SJCRH30 (cell line): Measurements from ENCODE around the gene CRYBG1. TPM values are rescaled to one million over a fixed set of nuclear protein-coding genes. Genes with fewer than 3 reads are reported as not detected.
A peak's percentile ranks its signal among the peaks of the same experiment; 100 is the strongest.
"Not testable (repeated sequence)": the region's sequence is repeated elsewhere in the genome, so short reads cannot be mapped to it uniquely, and the experiment has no call there.

Source experiments
- DNase-seq, 2 experiments: peaks; one replicate each; pipeline ENCODE4 v3.0.0-alpha.2; 2015 to 2020
- H3K27ac ChIP-seq: fragments of 250-450 bp; sonication (Bioruptor Pico); 2 replicates; pipeline ENCODE4 v1.5.1; 2020; ENCODE audit warnings: mild to moderate bottlenecking, moderate library complexity
- H3K27me3 ChIP-seq: fragments of 250-450 bp; sonication (Bioruptor Pico); 2 replicates; pipeline ENCODE4 v1.5.1; 2020; ENCODE audit warnings: mild to moderate bottlenecking, moderate library complexity
- H3K36me3 ChIP-seq: fragments of 250-450 bp; sonication (Bioruptor Pico); 2 replicates; pipeline ENCODE4 v1.5.1; 2020; ENCODE audit warnings: mild to moderate bottlenecking, moderate library complexity
- H3K4me1 ChIP-seq: fragments of 250-450 bp; sonication (Bioruptor Pico); 2 replicates; pipeline ENCODE4 v1.5.1; 2020; ENCODE audit warnings: mild to moderate bottlenecking, moderate library complexity
- H3K4me3 ChIP-seq: fragments of 250-450 bp; sonication (Bioruptor Pico); 2 replicates; pipeline ENCODE4 v1.5.1; 2020; ENCODE audit warnings: mild to moderate bottlenecking, moderate library complexity
- H3K9me3 ChIP-seq: fragments of 250-450 bp; sonication (Bioruptor Pico); replicated peaks from 2 replicates; pipeline ENCODE4 v1.5.1; 2020; ENCODE audit warnings: mild to moderate bottlenecking, moderate library complexity
- total RNA-seq: library from RNA; depleted of rRNA; stranded (reverse); fragments of >200 nt; shearing (Covaris generic); gene quantifications from 2 replicates; pipeline ENCODE4 v1.2.3, GENCODE V29; 2014

Gene CRYBG1
- total RNA-seq, 1 experiment from 2014 or later, result not detected

DNA sequence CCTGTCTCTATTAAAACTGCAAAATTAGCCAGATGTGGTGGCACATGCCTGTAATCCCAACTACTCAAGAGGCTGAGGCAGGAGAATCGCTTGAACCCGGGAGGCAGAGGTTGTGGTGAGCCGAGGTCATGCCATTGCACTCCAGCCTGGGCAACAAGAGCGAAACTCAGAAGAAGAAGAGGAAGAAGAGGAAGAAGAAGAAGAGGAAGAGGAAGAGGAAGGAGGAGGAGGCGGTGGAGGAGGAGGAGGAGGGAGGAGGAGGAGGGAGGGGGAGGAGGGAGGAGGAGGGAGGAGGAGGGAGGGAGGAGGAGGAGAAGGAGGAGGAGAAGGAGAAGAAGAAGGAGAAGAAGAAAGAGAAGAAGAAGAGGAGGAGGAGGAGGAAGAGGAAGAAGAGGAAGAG, 228.4 kb downstream of the CRYBG1 start:
- H3K27ac ChIP-seq, H3K4me3 ChIP-seq, H3K27me3 ChIP-seq, H3K4me1 ChIP-seq, H3K9me3 ChIP-seq, DNase-seq, H3K36me3 ChIP-seq: not testable (repeated sequence)

DNA sequence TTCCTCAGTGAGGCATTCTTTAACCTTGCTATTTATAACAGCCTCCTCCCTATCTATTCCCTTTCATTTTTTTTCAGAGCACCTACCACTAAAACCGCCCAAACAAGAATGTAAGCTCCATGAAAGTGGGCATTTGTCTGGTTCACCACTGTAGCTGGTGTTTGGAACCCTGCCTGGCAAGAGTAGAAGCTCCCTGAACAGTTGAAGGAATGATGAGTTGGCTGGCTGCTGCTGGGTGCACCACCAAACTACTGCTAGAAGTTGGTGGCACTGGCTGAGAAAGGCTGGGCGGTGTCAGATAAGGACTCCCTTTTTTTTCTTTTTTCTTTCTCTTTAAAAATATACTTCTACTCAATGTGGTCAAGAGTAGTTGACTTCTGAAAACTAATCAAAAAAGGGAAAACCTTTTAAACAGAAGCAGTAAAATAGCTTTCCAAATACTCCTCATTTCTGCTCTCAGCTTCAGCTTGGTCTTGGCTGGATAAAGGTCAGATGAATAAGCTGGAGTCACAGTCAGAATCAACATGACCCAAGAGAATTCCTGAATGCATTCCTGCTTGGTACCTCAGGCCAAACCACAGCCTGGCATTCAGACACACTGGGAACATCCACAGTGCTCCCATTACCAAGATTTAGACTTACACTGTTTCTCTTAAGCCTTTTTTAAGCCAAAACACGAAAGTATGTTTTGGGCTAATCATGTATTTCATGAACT, 230.8 kb downstream of the CRYBG1 start:
- Histone ChIP-seq H3K4me1 (no peaks in the 10 kb centered on the region), H3K9me3 (no peaks in the 10 kb centered on the region), H3K36me3 (0 out of 2 replicates have a peak, but pooled peaks cover 4% of the 10 kb centered on the region), H3K4me3 (no peak overlapping the region), H3K27ac (no peak overlapping the region), H3K27me3 (no peaks in the 10 kb centered on the region)
- DNase-seq, result peak in 1 of 2 experiments; percentile 6

DNA sequence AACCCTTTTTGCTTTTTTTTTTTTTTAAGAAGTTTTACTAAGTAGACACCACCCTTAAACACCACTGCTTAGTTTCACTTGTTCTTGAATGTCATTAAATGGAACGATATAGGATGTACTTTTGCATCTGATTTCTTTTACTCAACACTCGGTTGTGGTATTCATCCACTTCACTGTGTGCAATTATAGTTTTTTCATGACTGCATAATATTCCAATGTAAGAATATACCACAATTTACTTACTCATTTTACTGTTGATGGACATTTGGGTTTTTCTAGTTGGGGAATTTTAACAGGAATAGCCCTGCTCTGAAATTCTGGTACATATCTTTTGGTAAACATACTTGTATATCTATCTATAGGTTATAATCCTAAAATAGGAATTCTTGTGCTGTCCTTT, 238.9 kb downstream of the CRYBG1 start:
- Histone ChIP-seq H3K4me3 (no peak overlapping the region), H3K27ac (no peak overlapping the region), H3K4me1 (no peaks in the 10 kb centered on the region), H3K36me3 (no peaks in the 10 kb centered on the region), H3K9me3 (no peaks in the 10 kb centered on the region), H3K27me3 (no peaks in the 10 kb centered on the region)
- DNase-seq, result no peak

DNA sequence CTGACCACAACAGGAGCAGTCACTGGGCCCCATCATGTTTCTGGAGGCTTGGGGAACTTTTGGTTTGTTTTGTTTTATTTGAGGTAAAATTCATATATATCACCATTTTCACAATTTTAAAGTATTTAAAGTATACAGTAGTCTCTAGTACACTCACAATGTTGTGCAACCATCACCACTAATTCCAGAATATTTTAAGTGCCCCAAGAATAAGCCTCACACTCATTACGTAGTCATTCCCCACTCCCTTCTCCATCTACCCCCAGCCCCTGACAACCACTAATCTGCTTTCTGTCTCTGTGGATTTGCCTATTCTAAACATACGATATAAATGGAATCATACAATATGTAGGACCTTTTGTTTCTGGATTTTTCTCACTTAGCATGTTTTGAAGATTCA, 239.8 kb downstream of the CRYBG1 start:
- H3K36me3 ChIP-seq, result no peaks in the 10 kb centered on the region
- no peak for DNase-seq
- no peaks in the 10 kb centered on the region for H3K27me3 ChIP-seq
- H3K27ac ChIP-seq, result no peak overlapping the region
- no peaks in the 10 kb centered on the region for H3K4me1 ChIP-seq
- no peak overlapping the region for H3K4me3 ChIP-seq
- H3K9me3 ChIP-seq, result no peaks in the 10 kb centered on the region

DNA sequence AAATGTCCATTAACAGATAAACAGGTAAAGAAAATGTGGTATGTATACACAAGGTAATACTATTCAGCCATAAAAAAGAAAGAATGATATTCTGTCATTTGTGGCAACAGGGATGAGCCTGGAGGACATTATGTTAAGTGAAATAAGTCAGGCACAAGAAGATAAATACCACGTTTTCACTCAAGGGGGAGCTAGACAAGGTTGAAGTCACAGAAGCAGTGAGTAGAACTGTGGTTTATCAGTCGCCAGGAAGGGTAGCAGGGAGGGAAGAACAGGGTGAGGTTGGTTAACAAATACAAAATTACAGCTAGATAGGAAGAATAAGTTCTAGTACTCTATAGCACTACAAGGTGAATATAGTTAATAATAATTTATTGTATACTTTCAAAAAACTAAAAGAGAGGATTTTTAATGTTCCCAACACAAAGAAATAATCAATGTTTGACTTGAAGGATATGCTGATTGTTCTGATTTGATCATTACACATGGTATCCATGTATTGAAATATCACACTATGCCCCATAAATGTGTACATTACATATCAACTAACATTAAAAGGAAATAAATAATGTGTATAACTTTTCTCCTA, 247.7 kb downstream of the CRYBG1 start:
- H3K9me3 ChIP-seq, result no peaks in the 10 kb centered on the region
- H3K27me3 ChIP-seq, result no peaks in the 10 kb centered on the region
- DNase-seq, result peak; percentile 27 to 66
- no peaks in the 10 kb centered on the region for H3K4me1 ChIP-seq
- H3K27ac ChIP-seq, result no peak overlapping the region
- H3K36me3 ChIP-seq, result no peaks in the 10 kb centered on the region; the same call in 1 of the 2 replicates
- H3K4me3 ChIP-seq, result no peak overlapping the region

DNA sequence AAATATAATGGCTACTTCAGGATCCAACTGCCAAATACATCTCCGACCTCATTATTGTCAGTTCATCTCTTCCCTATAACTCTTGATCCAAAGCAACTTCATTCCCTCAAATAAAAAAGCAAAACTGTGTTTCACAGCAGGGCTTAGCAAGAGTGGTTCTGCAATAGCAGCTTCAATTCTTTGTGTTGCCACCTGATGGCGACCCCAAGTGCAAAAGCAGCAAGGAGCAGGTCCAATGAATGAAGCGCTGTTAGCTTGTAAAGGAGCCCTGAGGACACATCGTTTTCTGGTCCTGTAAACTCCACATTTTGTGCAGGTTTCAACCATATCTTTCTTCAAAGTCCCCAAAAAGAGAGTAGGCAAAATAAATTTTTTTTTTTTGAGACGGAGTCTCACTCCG, 249.2 kb downstream of the CRYBG1 start:
- no peaks in the 10 kb centered on the region for H3K27me3 ChIP-seq
- no peak overlapping the region for H3K27ac ChIP-seq
- H3K36me3 ChIP-seq, result no peaks in the 10 kb centered on the region; the same call in 1 of the 2 replicates
- H3K4me3 ChIP-seq, result no peak overlapping the region
- H3K9me3 ChIP-seq, result no peaks in the 10 kb centered on the region
- H3K4me1 ChIP-seq, result no peaks in the 10 kb centered on the region
- DNase-seq, result peak; percentile 13 to 18

DNA sequence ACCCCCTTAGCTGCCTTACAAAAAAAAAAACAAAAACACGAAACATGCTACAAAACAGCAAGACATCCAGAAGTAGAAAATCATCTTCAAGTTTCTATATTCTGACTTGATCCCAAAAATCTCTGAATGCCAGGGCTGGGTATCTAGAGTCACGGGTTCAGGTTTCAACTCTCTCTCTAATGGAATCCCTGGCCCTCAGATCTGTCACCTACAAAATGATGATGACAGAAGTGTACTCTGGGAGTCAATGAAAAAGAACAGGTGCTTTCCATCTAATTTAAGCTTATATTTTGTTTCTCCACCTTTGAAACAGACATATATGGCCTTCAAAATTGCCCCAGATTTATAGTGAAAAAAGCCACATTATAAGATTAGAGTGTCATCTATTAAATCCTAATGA, 250.5 kb downstream of the CRYBG1 start:
- no peaks in the 10 kb centered on the region for H3K27me3 ChIP-seq
- DNase-seq, result no peak
- no peaks in the 10 kb centered on the region for H3K9me3 ChIP-seq
- H3K36me3 ChIP-seq, result no peaks in the 10 kb centered on the region; the same call in 1 of the 2 replicates
- H3K27ac ChIP-seq, result no peak overlapping the region
- no peaks in the 10 kb centered on the region for H3K4me1 ChIP-seq
- H3K4me3 ChIP-seq, result no peak overlapping the region

DNA sequence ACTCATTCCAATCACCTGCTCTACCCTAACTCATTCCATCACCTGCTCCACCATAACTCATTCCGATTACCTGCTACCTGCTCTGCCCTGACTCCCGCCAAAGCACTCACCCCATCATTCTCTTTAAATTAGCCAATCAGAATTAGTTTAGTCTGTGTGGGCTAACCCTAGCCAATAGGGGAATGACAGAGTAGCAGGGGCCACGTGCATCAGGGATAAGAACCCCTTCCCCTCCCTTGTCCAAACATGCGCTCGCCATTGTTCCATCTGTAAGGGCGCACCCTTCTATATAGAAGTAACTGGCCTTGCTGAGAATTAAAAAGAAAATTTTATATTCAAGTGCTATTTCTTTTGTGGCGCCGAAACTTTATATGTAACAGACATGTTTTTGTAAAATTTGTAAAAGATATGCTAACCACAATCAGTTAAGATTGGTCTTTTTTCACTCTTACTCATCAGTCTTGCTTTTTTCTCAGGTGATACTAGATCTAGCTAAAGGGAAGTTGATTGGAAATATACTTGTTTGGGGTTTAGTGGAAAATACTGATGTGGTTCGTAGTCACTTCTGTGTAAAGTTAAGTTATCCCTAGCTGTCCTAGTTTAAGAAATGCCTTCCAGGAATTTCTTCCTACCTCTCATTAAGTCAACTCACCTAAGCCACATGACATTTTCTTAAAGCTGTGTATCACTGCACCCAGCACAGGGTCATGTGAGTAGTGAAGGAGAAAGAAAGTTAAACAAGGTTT, 252.3 kb downstream of the CRYBG1 start:
- no peak for DNase-seq
- H3K27ac ChIP-seq, result no peak overlapping the region
- no peaks in the 10 kb centered on the region for H3K9me3 ChIP-seq
- H3K36me3 ChIP-seq, result no peaks in the 10 kb centered on the region
- no peak overlapping the region for H3K4me3 ChIP-seq
- H3K27me3 ChIP-seq, result no peaks in the 10 kb centered on the region
- no peaks in the 10 kb centered on the region for H3K4me1 ChIP-seq

DNA sequence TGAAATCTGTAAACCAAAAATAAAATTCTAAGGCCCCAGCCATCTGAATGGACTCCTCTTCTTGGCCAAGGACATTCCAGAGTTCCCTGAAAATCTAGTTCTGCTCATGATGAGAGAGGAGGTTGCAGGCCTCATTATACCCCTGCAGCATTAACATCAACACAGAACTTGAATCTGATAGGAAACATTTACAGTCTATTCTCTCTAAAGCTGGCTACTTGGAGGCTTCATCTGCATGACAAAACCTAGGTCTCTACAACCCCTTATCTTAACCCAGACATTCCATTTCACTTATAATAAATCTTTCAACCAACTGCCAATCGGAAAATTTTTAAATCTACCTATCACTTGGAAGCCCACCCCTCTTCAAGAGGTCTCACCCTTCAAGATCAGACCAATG, 253.1 kb downstream of the CRYBG1 start:
- H3K9me3 ChIP-seq, result no peaks in the 10 kb centered on the region
- H3K27me3 ChIP-seq, result no peaks in the 10 kb centered on the region
- H3K4me1 ChIP-seq, result no peaks in the 10 kb centered on the region

DNA sequence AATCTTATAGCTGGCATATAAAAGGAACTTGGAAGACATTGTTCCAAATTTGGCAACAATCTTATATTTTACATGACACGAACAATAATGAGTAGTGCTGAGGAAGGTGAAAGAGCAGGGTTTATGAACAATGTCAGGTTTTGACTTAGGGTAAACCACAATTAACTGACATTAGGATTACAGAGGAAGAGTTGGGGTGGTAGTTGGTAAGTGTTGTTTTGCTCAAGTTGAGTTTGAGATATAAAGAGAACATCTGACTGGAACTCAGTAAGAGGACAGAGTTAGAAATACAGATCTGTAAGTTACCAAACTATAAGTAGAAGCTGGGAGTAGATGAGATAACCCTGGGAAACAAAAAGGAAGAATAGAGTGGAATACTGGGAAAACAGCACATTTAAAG, 253.6 kb downstream of the CRYBG1 start:
- Histone ChIP-seq H3K4me3 (no peak overlapping the region), H3K4me1 (no peaks in the 10 kb centered on the region), H3K36me3 (no peaks in the 10 kb centered on the region), H3K27me3 (no peaks in the 10 kb centered on the region), H3K27ac (no peak overlapping the region), H3K9me3 (no peaks in the 10 kb centered on the region)
- DNase-seq, result no peak

More for the DNA sequence above, 253.1 kb downstream of the CRYBG1 start:
- Histone ChIP-seq H3K4me3 (no peak overlapping the region), H3K36me3 (no peaks in the 10 kb centered on the region), H3K27ac (no peak overlapping the region)
- DNase-seq, result no peak

DNA sequence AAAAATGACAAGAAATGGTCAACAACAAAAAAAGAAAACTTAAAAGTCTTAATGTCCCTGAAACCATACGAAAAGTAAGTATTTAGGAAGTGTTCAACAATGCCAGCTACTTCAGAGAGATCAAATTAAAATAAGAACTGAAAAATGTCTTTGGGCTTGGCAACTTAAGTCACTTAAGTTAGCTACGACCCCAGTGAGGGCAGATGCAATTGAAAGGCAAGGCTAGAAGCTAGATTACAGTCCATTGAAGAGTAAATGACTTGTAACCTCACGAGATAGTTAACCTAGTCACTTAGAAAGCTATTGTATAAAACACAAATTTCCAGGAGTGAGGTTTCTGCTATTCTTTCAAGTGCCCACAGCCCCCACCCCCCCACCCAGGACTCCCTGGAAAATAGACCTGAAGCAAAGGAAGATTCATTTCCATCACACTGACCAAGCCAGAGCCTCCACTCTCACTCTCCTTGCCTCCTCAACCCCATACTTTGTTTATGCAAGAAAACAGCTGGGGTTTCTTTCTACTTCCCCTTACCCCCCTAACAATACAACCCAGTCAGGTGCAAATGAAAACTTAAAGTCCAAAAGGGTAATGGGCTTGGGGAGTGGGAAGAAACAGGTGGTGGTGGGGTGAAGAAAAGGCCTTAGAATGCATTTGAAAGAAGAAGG, 254.2 kb downstream of the CRYBG1 start:
- no peak for DNase-seq
- no peak overlapping the region for H3K27ac ChIP-seq
- no peak overlapping the region for H3K4me3 ChIP-seq
- no peaks in the 10 kb centered on the region for H3K4me1 ChIP-seq
- H3K27me3 ChIP-seq, result no peaks in the 10 kb centered on the region
- no peaks in the 10 kb centered on the region for H3K9me3 ChIP-seq
- no peaks in the 10 kb centered on the region for H3K36me3 ChIP-seq

DNA sequence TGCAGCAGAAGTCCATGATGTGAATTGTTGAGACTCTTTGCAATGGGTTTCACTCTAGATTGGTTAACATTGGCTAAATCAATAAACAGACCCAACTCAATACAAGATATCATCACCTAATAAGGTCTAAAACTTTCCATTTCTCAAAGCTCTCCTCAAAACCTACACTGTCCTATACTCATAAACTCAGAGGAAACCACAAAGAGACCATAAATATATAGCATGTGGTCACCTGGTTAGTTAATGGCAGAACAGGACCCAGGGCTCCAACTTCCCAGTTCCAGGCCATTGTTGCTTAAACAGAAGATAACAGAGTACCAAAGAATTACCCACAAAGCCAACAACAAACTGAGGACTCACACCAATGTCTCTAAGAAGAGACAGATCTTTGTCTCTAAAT, 256.8 kb downstream of the CRYBG1 start:
- no peaks in the 10 kb centered on the region for H3K27me3 ChIP-seq
- H3K36me3 ChIP-seq, result no peaks in the 10 kb centered on the region
- no peaks in the 10 kb centered on the region for H3K9me3 ChIP-seq
- H3K27ac ChIP-seq, result no peak overlapping the region
- no peak overlapping the region for H3K4me3 ChIP-seq
- no peak for DNase-seq
- H3K4me1 ChIP-seq, result no peaks in the 10 kb centered on the region

DNA sequence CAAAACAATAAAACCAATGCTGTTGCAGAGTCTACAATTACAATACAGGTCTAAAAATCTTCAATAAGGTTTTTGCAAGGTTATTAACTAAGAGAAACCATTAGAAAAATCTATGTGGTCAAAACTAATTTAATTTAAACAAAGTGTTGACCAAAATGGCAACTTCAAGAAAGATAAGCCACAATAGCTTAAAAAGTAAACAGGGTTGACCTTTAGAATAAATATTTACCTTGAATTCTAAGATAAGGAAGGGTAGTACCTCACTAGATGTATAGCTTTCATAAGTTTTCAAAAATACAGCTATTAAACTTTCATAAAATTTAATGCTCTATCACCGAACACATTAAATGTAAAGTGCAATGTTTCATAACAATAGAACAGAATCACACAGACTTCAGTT, 257.3 kb downstream of the CRYBG1 start:
- Histone ChIP-seq H3K27me3 (no peaks in the 10 kb centered on the region), H3K4me3 (no peak overlapping the region), H3K36me3 (no peaks in the 10 kb centered on the region), H3K4me1 (no peaks in the 10 kb centered on the region), H3K27ac (no peak overlapping the region), H3K9me3 (no peaks in the 10 kb centered on the region)
- no peak for DNase-seq

DNA sequence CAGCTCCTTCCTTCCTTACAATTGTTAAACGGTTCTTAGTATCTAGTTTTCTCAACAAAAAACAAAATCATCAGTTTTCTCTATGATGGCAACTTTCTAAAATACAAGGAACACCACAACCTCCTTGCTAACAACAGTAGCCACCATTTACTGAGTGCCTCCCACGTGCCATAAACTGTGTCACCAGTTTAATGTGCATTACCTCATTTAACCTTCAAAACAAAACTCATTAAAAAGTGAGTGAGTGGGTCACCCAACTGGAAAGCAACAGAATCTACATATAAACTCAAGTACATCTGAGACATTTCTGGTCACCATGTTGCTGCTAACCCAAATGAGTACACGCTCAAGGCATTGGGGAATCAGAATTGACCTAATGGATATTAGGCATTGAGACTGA, 257.8 kb downstream of the CRYBG1 start:
- no peak overlapping the region for H3K27ac ChIP-seq
- H3K27me3 ChIP-seq, result no peaks in the 10 kb centered on the region
- no peak for DNase-seq
- no peaks in the 10 kb centered on the region for H3K9me3 ChIP-seq
- no peaks in the 10 kb centered on the region for H3K4me1 ChIP-seq
- no peaks in the 10 kb centered on the region for H3K36me3 ChIP-seq
- H3K4me3 ChIP-seq, result no peak overlapping the region

DNA sequence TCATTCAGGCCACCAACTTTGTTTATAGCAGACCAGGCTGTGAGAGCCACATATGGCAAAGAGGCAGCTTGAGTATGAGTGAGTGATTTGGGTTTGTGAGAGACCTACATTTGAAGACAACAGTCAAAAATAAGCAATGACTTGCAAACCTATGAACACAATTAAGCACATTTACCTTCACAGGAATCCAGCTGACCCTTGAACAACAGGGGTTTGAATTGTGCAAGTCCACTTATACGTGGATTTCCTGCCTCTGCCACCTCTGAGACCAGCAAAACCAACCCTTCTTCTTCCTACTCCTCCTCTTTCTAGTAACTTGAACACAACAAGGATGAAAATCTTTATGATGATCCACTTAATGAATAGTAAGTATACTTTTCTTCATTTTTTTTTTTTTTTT, 258.7 kb downstream of the CRYBG1 start:
- no peak overlapping the region for H3K4me3 ChIP-seq
- H3K36me3 ChIP-seq, result no peaks in the 10 kb centered on the region
- H3K27me3 ChIP-seq, result no peaks in the 10 kb centered on the region
- H3K4me1 ChIP-seq, result no peaks in the 10 kb centered on the region
- no peak for DNase-seq
- H3K9me3 ChIP-seq, result no peaks in the 10 kb centered on the region
- H3K27ac ChIP-seq, result no peak overlapping the region
